HepG2 (cell line): ENCODE measurements around the gene NIPAL3. TPM values are rescaled to one million over a fixed set of nuclear protein-coding genes. Genes with fewer than 3 reads are reported as not detected.

Experiments
- CCAR2 ChIP-seq: fragments of 200-400 bp; formaldehyde crosslinking; optimal IDR thresholded peaks from 2 replicates; pipeline ENCODE3; 2018; ENCODE audit warnings: low read depth, mild to moderate bottlenecking, low read length, moderate library complexity
- DMAP1 ChIP-seq: IDR thresholded peaks from 2 replicates; pipeline ENCODE4 v1.6.1; 2016
- ELF1 ChIP-seq: sonication (generic); formaldehyde crosslinking; IDR thresholded peaks from 2 replicates; pipeline ENCODE4 v1.4.0; 2020; ENCODE audit warnings: missing genetic modification reagents
- GZF1 ChIP-seq: sonication (generic); formaldehyde crosslinking; IDR thresholded peaks from 2 replicates; pipeline ENCODE4 v1.5.1; 2020; ENCODE audit warnings: mild to moderate bottlenecking, missing genetic modification reagents
- HDAC2 ChIP-seq: sonication (generic); formaldehyde crosslinking; IDR thresholded peaks from 2 replicates; pipeline ENCODE4 v1.4.0; 2020; ENCODE audit warnings: missing genetic modification reagents
- MBD4 ChIP-seq: IDR thresholded peaks from 2 replicates; pipeline ENCODE4 v1.6.1; 2012; ENCODE audit warnings: low read length, inconsistent platforms, borderline replicate concordance
- MTA1 ChIP-seq: sonication (generic); formaldehyde crosslinking; IDR thresholded peaks from 2 replicates; pipeline ENCODE4 v1.4.0; 2020; ENCODE audit warnings: missing genetic modification reagents, mild to moderate bottlenecking, borderline replicate concordance
- MXI1 ChIP-seq: IDR thresholded peaks from 3 replicates; pipeline ENCODE4 v1.6.1; 2012; ENCODE audit warnings: low read depth, low read length, inconsistent platforms, borderline replicate concordance
- SMC3 ChIP-seq: IDR thresholded peaks from 2 replicates; pipeline ENCODE4 v1.6.1; 2011; ENCODE audit warnings: low read length, improper control_type of control experiment
- ZNF792 ChIP-seq: IDR thresholded peaks from 2 replicates; pipeline ENCODE4 v1.6.1; 2016
- polyA plus RNA-seq, 8 experiments: library from polyadenylated mRNA; depleted of rRNA in 3 of 8; stranded (reverse) in 7 of 8; unstranded in 1 of 8; fragments of >200 nt; fragmentation: Illumina TruSeq in 4 of 8; extraction: Trizol in 4 of 8; gene quantifications; 2 replicates each; pipeline versions ENCODE4 v1.2.1 to v1.2.3, GENCODE V29; 2011 to 2016; ENCODE audit warnings: low read depth in 4 of 8, missing spikeins in 1 of 8, mixed read lengths in 1 of 8; ENCODE audit not compliant: insufficient read depth in 1 of 8
- total RNA-seq, 5 experiments: library from RNA; depleted of rRNA; stranded (reverse); fragments of >200 nt; fragmentation: Illumina TruSeq; extraction: Trizol; gene quantifications; 2 replicates each; pipeline ENCODE4 v1.2.3, GENCODE V29; 2016; ENCODE audit warnings: low read depth in 1 of 5
- TF ChIP-seq, protein P1 (sequence below): sonication (generic); formaldehyde crosslinking; IDR thresholded peaks from 2 replicates; pipeline ENCODE4 v1.5.0; 2020; ENCODE audit warnings: mild to moderate bottlenecking, missing genetic modification reagents, moderate library complexity
- TF ChIP-seq, protein P2 (sequence below): sonication (generic); formaldehyde crosslinking; IDR thresholded peaks from 2 replicates; pipeline ENCODE4 v1.5.1; 2020; ENCODE audit warnings: mild to moderate bottlenecking, moderate library complexity, missing genetic modification reagents
- TF ChIP-seq, protein P3 (sequence below): sonication (generic); formaldehyde crosslinking; IDR thresholded peaks from 2 replicates; pipeline ENCODE4 v1.4.0; 2020; ENCODE audit warnings: low read depth, mild to moderate bottlenecking, missing genetic modification reagents
- TF ChIP-seq, protein P4 (sequence below): sonication (generic); formaldehyde crosslinking; IDR thresholded peaks from 2 replicates; pipeline ENCODE4 v1.5.0; 2020; ENCODE audit warnings: mild to moderate bottlenecking, missing genetic modification reagents, borderline replicate concordance
- TF ChIP-seq, protein P5 (sequence below): sonication (generic); formaldehyde crosslinking; conservative IDR thresholded peaks from 2 replicates; pipeline ENCODE4 v1.4.0; 2020; ENCODE audit warnings: missing genetic modification reagents

Gene NIPAL3
- total and polyA plus RNA-seq, 2 of the 13 experiments (the other 11 are each of a cell fraction or from before 2014, with no cell fraction given), result 5.6 to 8.6 TPM

DNA sequence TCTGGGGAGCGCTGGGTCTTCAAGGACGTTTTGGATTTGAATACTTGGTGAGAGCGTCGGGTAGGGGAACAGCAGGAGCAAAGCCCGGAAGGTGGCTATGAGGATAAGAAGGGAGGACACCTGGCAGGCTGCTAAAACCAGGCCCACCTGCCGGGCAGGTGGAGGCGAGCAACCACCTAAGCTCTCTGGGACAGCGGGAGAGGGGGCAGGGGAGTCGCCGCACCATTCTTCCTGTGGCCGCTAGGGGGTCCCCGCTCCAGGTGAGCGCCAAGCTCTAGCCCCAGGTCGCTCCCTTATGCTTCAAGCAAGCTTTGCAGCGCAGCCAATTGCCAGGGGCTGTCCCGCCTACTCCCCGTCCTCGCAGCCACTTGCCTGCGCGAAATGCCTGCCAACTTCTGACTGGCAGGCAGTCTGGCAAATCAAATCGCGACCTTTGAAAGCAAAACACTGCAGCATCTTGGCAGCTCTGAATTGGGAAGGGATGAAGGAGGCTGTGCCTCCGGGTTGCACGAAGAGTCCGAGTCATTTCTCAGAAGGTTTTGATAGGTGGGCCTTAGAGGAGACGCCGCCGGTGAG, at the start of gene NIPAL3 (continued):
- 0 out of 2 replicates have a peak, but pooled peaks have one; percentile 58 for TF ChIP-seq MTA1 (CRISPR knock-in tag)
- peak; percentile 47; the same call in 1 of the 2 replicates for TF ChIP-seq HDAC2 (CRISPR knock-in tag)
- TF ChIP-seq DMAP1 (CRISPR knock-in tag), result peak; percentile 75; the same call in 1 of the 2 replicates
- TF ChIP-seq, protein P1, sequence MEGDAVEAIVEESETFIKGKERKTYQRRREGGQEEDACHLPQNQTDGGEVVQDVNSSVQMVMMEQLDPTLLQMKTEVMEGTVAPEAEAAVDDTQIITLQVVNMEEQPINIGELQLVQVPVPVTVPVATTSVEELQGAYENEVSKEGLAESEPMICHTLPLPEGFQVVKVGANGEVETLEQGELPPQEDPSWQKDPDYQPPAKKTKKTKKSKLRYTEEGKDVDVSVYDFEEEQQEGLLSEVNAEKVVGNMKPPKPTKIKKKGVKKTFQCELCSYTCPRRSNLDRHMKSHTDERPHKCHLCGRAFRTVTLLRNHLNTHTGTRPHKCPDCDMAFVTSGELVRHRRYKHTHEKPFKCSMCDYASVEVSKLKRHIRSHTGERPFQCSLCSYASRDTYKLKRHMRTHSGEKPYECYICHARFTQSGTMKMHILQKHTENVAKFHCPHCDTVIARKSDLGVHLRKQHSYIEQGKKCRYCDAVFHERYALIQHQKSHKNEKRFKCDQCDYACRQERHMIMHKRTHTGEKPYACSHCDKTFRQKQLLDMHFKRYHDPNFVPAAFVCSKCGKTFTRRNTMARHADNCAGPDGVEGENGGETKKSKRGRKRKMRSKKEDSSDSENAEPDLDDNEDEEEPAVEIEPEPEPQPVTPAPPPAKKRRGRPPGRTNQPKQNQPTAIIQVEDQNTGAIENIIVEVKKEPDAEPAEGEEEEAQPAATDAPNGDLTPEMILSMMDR (CRISPR knock-in tag), result peak; percentile 93
- TF ChIP-seq SMC3, result peak; percentile 34; the same call in 1 of the 2 replicates
- peak; percentile 22; the same call in 1 of the 3 replicates for TF ChIP-seq MXI1
- TF ChIP-seq, protein P2, sequence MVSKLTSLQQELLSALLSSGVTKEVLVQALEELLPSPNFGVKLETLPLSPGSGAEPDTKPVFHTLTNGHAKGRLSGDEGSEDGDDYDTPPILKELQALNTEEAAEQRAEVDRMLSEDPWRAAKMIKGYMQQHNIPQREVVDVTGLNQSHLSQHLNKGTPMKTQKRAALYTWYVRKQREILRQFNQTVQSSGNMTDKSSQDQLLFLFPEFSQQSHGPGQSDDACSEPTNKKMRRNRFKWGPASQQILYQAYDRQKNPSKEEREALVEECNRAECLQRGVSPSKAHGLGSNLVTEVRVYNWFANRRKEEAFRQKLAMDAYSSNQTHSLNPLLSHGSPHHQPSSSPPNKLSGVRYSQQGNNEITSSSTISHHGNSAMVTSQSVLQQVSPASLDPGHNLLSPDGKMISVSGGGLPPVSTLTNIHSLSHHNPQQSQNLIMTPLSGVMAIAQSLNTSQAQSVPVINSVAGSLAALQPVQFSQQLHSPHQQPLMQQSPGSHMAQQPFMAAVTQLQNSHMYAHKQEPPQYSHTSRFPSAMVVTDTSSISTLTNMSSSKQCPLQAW (CRISPR knock-in tag), result peak; percentile 51; the same call in 1 of the 2 replicates
- TF ChIP-seq ZNF792, result 0 out of 2 replicates have a peak, but pooled peaks have one; percentile 68
- peak; percentile 60; the same call in 1 of the 2 replicates for TF ChIP-seq GZF1
- 0 out of 2 replicates have a peak, but pooled peaks have one; percentile 14 for TF ChIP-seq ELF1 (CRISPR knock-in tag)
- TF ChIP-seq, protein P3, sequence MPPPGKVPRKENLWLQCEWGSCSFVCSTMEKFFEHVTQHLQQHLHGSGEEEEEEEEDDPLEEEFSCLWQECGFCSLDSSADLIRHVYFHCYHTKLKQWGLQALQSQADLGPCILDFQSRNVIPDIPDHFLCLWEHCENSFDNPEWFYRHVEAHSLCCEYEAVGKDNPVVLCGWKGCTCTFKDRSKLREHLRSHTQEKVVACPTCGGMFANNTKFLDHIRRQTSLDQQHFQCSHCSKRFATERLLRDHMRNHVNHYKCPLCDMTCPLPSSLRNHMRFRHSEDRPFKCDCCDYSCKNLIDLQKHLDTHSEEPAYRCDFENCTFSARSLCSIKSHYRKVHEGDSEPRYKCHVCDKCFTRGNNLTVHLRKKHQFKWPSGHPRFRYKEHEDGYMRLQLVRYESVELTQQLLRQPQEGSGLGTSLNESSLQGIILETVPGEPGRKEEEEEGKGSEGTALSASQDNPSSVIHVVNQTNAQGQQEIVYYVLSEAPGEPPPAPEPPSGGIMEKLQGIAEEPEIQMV (CRISPR knock-in tag), result peak; percentile 8; the same call in 1 of the 2 replicates
- TF ChIP-seq CCAR2, result no peak
- TF ChIP-seq, protein P4, sequence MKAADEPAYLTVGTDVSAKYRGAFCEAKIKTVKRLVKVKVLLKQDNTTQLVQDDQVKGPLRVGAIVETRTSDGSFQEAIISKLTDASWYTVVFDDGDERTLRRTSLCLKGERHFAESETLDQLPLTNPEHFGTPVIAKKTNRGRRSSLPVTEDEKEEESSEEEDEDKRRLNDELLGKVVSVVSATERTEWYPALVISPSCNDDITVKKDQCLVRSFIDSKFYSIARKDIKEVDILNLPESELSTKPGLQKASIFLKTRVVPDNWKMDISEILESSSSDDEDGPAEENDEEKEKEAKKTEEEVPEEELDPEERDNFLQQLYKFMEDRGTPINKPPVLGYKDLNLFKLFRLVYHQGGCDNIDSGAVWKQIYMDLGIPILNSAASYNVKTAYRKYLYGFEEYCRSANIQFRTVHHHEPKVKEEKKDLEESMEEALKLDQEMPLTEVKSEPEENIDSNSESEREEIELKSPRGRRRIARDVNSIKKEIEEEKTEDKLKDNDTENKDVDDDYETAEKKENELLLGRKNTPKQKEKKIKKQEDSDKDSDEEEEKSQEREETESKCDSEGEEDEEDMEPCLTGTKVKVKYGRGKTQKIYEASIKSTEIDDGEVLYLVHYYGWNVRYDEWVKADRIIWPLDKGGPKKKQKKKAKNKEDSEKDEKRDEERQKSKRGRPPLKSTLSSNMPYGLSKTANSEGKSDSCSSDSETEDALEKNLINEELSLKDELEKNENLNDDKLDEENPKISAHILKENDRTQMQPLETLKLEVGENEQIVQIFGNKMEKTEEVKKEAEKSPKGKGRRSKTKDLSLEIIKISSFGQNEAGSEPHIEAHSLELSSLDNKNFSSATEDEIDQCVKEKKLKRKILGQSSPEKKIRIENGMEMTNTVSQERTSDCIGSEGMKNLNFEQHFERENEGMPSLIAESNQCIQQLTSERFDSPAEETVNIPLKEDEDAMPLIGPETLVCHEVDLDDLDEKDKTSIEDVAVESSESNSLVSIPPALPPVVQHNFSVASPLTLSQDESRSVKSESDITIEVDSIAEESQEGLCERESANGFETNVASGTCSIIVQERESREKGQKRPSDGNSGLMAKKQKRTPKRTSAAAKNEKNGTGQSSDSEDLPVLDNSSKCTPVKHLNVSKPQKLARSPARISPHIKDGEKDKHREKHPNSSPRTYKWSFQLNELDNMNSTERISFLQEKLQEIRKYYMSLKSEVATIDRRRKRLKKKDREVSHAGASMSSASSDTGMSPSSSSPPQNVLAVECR (CRISPR knock-in tag), result peak; percentile 73; the same call in 1 of the 2 replicates
- TF ChIP-seq MBD4, result no peak
- TF ChIP-seq, protein P5, sequence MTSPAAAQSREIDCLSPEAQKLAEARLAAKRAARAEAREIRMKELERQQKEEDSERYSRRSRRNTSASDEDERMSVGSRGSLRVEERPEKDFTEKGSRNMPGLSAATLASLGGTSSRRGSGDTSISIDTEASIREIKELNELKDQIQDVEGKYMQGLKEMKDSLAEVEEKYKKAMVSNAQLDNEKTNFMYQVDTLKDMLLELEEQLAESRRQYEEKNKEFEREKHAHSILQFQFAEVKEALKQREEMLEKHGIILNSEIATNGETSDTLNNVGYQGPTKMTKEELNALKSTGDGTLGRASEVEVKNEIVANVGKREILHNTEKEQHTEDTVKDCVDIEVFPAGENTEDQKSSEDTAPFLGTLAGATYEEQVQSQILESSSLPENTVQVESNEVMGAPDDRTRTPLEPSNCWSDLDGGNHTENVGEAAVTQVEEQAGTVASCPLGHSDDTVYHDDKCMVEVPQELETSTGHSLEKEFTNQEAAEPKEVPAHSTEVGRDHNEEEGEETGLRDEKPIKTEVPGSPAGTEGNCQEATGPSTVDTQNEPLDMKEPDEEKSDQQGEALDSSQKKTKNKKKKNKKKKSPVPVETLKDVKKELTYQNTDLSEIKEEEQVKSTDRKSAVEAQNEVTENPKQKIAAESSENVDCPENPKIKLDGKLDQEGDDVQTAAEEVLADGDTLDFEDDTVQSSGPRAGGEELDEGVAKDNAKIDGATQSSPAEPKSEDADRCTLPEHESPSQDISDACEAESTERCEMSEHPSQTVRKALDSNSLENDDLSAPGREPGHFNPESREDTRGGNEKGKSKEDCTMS (CRISPR knock-in tag), result no peak
